HG03175 (cell line): ENCODE data around the gene CORO2B.

ENCODE experiments used
- ATAC-seq: cut with Tn5 transposase; IDR thresholded peaks from one replicate; pipeline ENCODE4 v1.9.1; 2021; ENCODE audit warnings: mild to moderate bottlenecking, moderate library complexity; ENCODE audit not compliant: unreplicated experiment

Gene CORO2B, protein sequence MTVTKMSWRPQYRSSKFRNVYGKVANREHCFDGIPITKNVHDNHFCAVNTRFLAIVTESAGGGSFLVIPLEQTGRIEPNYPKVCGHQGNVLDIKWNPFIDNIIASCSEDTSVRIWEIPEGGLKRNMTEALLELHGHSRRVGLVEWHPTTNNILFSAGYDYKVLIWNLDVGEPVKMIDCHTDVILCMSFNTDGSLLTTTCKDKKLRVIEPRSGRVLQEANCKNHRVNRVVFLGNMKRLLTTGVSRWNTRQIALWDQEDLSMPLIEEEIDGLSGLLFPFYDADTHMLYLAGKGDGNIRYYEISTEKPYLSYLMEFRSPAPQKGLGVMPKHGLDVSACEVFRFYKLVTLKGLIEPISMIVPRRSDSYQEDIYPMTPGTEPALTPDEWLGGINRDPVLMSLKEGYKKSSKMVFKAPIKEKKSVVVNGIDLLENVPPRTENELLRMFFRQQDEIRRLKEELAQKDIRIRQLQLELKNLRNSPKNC

DNA sequence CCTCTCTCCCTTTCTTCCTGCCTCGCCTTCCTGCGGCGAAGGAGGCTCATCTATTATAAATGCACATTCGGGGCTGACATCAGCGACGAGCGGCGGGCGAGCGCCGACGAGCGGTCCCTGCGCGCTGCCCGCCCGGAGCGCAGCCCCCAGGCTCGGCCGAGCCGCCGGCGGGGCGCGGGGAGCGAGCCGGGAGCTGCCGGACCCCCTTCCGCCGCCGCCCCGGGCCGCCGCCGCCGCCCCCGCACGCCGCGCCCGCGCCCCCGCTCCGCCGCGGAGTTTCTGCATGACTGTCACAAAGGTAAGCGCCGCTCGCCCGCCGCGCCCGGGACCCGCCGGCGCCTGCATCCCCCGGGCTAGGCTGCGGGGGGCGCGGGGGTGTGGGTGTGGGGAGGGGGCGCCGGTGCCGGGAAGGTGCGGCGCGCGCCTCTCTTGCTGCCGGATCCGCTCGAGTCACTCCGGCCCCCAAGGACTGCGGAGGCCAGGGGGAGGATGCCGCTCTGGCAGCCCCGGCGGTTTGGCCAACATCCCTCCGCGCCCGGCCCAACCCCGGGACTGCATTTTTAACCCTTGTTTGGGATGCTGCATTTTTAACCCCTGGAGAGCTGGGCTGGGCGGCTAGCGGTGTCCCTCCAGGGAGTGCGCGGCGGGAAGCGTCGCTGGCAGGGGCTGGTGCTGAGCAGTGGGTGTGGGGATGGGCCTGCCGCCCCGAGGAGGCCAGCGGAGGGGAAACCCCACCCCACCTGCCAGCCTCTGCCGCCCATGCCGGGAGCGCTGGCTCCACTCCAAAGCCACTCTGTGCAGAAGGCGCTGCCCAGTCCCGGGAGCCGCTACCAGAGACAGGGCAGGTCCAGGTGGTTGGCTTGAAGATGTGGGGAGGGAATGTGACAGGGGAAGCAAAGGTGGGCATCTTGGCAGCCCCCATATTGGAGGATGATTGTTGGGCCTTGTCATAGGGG lies at the start of gene CORO2B:
CORO2B (plus strand) TSS at position 14 of the 956 bp plus-strand sequence; CDS start at position 284, 270 bp downstream.
- no peak for ATAC-seq

DNA sequence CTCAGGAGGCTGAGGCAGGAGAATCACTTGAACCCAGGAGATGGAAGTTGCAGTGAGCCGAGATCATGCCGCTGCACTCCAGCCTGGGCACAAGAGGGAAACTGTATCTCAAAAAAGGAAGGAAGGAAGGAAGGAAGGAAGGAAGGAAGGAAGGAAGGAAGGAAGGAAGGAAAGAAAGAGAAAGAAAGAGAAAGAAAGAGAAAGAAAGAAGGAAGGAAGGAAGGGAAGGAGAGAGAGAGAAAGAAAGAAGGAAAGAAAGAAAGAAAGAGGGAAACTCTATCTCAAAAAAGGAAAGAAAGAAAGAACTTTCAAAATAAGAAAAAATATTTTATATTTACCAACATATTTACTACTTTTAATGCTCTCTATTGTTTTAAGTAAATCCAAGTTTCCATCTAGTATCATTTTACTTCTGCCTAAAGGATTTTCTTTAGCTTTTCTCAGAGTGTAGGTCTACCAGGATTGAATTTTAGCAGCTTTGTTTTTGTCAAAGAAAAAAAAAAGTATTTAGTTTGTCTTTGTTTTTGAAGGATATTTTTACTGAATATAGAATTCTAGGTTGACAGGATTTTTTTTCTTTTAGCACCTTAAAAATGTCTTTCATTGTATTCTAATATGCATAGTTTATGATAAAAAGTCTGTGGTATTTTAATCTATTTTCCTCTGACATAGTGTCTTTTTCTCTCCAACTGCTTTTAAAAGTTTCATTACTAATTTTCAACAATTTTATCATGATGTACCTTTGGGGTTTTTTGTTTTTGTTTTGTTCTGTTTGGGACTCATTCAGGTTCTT lies 47.2 kb upstream of the CORO2B start:
- ATAC-seq, result no peak

DNA sequence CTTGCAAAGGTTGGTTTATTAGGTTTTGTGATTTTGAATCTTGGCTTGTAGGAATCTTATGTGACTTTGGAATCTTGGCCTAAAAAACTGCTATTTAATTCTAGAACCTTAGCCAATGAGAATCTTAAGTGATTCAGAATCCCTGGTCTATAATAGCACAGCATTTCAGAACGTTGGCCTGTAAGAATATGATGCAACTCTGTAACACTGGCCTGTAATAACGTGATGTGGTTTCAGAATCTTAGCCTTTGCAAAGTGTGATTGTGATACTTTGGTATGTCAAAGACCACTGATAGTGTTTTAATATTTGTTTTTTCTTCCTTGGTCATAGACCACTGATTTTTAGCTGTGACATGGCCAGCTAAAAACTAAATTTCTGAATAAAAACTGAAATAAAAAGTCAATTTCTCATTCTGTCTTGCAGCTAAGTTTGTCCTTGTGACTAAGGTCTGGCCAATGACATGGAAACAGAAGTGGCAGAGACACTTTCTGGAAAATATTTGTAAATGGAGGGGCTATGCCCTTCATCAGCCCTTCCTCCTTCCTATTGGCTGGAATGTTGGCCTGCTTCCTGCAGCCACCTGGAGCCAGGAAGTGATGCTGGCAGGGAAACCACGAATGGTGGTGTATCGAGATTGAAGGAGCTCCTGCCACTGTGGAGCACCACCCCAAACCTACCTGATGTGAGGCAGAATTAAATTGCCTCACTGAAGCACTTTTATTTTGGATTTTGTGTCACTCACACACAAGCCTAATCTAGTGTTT lies 42.3 kb upstream of the CORO2B start:
- no peak for ATAC-seq

DNA sequence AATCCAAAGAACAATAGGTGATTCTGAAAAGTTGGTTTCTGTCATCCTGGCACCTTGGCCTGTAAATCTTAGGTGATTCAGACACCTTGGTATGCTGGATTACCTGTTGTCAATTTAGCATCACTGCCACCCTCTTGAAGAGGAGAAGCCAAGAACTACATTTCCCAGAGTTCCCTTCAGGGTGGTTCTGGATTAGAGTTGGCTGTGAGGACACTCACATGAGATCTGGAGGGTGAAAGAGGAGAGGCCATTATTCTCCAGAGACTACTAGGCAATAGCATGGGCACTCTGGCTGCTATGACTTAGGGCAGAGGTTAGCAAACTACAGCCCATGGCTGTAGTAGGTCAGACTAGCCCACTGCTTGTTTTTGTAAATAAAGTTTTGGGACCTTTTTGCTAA lies 41.7 kb upstream of the CORO2B start:
- no peak for ATAC-seq

DNA sequence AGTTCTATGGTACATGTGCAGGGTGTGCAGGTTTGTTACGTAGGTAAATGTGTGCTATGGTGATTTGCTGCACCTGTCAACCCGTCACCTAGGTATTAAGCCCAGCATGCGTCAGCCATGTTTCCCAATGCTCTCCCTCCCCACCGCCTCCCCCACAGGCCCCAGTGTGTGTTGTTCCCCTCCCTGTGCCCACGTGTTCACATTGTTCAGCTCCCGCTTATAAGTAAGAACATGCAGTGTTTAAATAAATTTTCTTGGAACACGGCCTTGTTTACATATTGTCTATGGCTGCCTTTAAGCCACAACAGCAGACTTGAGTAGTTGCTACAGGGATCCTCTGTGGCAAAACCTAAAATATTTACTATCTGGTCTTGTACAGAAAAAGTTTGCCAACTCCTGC lies 41.3 kb upstream of the CORO2B start:
- no peak for ATAC-seq

DNA sequence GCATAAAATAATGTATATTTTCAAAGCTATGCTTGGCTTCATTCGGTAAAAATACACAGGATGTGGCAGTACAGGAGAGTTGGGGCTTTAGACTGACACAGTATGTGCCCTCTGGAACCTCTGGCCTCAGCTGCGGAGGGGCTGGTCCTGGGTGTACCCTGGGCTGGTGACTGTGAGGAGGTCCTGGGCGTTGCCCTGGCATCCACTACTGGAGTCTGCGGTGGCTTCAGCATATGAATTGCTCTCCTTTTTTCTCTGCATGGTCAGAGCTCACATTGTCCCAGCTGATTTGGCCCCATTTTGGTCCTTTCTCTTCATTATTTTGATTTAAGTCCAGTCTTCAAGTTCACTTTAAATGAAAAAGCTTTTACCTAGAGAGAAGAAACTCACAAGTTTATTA lies 40.5 kb upstream of the CORO2B start:
- ATAC-seq, result no peak

DNA sequence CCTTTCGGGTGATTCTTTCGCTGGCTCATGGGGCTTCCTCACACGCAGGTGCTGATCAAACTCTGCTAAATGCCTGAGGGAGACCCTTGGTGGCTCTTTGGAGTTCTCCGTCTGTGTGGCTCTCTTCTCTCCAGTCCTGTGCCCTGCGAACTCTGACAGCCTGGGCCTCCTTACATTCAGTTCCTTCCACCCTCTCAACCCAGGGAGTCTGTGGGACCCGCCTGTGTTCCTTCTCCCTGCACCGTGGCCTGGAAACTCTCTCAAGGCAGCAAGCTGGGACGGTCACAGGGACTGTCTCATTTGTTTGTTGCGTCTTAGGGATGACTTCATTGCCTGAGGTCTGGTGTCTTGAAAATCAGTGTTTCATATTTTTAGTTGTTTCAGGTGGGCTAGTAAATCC lies 37.0 kb upstream of the CORO2B start:
- ATAC-seq, result no peak

DNA sequence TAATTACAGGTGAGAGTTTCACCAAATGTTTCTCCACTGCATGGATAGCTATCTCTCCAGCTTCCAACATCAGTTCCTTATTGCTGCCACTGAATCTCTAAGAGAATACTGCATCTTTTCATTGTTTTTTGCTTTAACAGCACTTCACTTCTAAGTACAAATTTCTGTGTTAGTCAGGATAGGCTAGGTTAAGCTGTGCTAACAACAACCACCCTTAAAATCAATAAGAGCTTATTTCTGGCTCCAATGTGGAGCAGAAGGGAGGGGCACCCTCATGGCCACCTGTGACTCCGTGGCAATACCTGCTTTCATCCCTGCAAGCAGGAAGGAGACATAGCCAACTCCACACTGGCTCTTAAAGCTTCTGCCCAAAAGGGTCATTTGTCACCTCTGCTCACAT lies 36.4 kb upstream of the CORO2B start:
- no peak for ATAC-seq

DNA sequence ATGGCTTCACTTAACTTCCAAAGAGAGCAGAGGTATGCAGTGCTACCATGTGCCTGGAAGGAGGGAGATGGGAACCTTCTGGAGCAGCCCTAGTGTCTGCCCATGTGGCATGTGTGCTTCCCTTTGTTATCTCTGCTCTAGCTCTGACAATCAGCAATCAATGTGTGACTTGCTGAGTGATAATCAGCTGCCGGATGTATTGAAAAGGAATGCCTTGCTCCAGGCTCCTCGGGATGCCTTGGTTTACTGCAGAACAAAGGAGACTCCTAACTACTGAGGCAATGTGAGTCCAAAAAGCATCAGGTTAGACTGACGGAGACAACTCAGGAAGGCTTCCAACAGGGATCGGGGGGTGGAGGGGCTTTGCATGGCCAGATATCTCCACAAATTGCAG lies 36.0 kb upstream of the CORO2B start:
- no peak for ATAC-seq

DNA sequence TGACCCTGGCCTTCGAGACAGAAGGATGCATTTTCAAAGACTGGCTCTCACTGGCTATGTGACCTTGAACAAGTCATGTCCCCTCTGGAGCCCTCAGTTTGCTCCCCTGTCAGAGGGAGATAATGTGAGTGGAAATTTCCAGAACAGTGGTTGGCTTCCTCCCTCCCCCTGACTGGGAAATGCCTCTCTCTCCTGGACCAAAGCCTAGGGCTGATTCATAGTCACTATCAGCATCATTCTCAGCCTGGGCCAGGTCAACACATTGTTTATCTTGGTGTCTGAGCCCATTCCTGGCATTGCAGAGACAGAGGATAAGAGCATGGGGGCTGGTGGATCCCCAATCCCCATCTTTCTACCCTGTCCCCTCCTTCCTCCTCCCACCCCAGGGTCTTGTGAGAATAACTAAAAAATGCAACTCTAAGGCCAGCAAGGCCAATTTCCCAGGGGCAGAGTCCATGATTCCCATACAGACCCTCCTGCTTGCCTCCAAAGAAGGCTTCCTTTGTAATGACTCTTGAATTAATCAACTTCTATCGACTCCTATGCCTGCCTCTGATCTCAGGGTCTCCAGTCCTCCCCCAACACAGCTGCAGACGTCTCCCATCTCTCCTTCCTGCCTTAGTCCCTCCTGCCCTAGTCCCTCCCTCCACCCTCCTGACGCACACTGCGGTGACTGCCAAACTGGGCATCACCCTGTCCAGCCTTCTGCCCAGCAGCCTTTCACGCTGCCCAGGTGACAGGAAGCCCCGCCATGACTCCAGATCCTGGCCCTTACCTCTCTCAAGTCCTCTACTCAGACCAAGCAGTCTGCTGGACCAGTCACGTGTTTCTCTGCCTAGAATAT lies 35.4 kb upstream of the CORO2B start:
- ATAC-seq, result no peak

DNA sequence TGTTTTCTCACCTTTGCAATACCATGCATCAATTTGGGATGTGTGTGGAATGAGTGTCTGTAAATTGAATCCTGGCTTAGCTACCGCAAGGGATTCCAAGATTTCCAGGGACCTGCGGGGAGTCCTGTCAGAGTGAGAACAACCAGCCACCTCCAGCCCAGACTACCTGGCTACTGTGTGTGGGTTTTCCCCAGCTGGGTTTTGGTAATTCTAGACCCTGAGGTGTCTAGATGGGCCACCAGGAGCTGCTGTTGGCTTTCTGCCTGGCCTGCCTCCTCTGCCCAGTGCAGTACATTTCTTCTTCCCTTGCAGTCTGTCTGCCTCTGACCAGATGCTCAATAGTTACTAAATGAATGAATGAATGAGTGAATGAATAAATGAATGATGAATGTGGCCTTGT lies 32.5 kb upstream of the CORO2B start:
- ATAC-seq, result no peak

DNA sequence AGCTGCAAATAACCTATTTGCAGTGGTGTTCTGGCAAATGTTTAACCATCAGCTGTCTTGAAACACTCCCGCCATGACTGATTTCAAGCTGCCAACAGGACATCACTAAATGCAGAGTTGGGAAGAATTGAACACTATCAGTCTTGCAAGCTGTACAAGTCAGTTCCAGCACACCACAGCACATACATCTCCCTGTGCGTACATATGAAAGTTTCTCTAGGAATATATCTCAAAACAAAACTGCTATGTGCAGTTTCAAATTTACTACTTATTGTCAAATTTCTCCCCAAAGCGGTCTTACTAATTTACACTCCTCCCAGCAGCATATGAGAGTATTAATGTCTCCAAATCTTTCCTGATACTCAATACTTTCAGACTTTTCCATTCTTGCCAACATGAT lies 30.4 kb upstream of the CORO2B start:
- no peak for ATAC-seq

DNA sequence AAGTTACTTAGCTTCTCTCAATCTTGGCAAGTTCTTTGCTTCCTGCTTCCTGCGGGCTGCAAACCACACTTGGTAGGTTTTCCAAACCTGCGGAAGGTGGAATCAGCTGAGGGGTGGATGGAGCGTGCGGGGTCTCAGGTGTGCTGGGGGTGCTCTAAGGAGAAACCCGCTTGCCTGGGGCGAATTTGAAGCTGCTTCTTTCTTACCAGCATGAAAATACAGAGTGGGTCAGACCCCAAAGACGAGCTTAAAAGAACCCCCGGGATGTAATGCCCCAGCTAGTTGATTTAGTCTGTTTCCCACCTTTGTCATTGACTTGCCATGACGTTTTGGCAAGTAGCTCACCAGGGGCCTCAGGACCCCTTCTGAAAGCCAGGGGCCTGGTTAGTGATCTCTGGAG lies 28.8 kb upstream of the CORO2B start:
- ATAC-seq, result no peak

DNA sequence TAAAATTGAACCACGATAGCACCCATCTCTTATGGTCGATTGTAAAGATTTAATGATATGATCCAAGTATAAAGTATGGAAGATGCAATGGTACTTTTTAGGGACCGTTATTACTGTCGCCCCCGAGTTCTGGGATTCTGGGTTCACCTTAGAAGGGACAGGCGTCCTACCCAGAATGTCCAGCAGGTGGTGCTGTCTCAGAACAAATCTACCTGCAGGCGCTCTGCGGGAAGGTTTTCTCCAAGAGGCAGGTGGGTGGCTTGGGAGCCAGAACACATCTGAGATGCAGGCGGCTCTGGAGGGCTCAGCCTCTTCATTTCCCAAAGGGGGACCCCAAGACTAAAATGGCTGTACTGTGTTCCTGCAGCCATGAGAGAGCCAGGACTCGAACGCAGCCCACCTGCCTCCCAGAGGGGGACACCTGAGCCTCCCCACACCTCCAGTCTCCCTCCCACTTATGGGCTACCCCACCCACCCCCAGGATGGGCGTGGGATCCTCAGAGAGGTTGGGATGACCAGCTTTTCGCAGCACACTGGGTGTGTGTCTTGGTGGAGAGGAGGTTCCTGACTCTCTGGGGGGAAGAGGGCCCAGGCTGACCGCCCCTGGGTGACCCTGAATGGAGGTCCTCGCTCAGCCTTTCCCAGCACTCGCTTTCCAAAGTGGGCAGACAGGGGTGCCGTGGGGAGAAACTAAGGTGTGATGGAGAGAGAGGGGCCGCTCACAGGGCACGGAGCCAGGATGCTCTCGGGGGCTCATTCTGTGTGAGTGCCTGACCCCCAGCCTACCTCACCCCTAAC lies 28.1 kb upstream of the CORO2B start:
- ATAC-seq, result no peak

DNA sequence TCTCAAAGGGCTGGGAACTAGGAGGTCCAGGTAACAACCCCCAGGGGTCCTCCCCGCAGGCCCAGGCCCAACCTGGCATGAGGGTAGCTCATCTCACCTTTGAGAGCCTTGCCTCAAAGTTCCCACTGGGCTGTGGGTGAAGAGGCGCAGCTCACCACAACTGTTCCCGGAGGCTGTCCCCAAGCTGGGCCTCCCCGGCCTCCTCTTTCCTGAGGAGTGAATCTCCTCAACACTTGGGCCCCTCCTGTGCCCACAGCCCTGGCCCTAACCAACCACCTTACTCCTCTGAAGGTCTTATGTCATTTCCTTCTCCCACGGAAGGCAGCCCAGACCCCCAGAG lies 27.5 kb upstream of the CORO2B start:
- no peak for ATAC-seq

DNA sequence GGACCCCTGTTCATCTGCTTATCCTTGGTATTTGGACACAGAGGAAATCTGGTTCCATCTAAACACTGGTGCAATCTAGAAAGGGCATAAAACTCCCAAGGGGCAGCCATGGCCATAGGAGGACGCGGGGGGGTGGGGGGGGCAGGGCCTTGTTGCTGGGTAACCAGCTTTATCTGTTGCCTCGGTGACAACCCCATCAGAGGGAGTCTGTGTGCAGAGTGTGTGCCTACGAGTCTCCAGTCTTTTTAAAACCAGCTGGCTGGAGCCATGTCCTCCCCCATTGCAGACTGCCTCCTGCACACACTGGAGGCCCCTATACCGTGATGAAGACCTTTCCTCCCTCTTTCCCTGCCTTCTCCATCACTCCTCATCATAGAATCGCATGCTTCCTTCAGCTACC lies 26.4 kb upstream of the CORO2B start:
- ATAC-seq, result no peak

DNA sequence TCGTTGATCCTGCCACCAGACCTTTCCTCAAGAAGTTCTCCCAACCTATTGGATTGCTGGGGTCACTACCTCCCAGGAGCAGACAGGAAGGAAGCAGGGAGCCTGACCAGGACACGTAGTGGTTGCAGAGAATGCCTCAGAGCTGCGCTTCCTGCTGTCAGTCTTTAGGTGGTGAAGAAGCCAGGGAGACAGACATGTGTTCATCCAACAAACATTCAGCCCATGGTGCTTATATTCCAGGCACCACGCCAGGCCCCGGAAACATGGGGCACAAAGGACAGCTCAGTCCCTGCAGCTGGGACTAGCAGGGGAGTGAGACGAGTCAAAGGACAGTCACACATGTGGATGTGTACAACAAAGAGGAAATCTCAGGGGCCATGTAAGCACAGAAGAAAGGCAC lies 26.0 kb upstream of the CORO2B start:
- ATAC-seq, result no peak

DNA sequence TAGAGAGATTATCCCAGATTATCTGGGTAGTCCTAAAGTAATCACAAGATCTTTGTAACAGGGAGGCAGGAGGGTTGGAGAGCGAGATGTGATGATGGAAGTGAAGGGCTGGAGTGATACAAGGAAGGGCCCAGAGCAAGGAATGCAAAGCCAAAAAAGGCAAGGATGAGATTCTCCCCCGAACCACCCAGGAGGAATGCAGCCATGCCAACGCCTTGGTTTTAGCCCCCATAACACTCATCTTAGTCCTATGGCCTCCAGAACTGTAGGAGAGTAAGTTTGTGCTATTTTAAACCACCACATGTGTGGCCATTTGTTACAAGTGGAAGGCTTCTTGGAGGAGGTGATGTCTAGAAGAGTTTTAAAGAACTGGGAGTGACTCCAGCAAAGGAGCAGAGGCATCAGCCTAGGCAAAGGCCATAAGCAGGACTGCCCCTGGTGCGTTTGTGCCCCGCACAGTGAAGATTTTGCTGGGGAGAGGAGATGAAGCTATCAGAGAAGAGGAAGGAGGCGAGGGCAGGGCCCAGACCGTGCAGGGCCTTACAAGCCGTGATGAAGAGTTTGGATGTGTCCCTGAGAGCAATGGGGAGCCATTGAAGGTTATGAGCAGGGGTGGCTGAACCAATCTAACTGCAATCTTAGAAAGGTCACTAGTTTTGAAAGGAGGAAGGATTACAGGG lies 25.3 kb upstream of the CORO2B start:
- ATAC-seq, result no peak
